Pons (tissue), 1 donor: Measurements from ENCODE around the gene MAN1C1.

Experiments
- DNase-seq: peaks from one replicate; pipeline ENCODE4 v3.0.0-alpha.2; 2016; ENCODE audit warnings: low spot score

The MAN1C1 gene

GRCh38 chr1:25740071-25740470 lies 123.5 kb downstream of the MAN1C1 start:
- DNase-seq: no peak

GRCh38 chr1:25742316-25742715 lies 125.7 kb downstream of the MAN1C1 start:
- DNase-seq: no peak

GRCh38 chr1:25743164-25744139 lies 126.9 kb downstream of the MAN1C1 start:
- peak; percentile 79 for DNase-seq

- DNase-seq: peak; percentile 68
These were observed 127.6 kb downstream of the MAN1C1 start for GRCh38 chr1:25744140-25744581.

- DNase-seq: no peak
These were observed 128.2 kb downstream of the MAN1C1 start for GRCh38 chr1:25744636-25745425.

- no peak for DNase-seq
These were observed 129.9 kb downstream of the MAN1C1 start for GRCh38 chr1:25746299-25747045.

- DNase-seq: no peak
These were observed 130.6 kb downstream of the MAN1C1 start for GRCh38 chr1:25747046-25747719.

- DNase-seq: no peak
These were observed 132.1 kb downstream of the MAN1C1 start for GRCh38 chr1:25748531-25749205.

- no peak for DNase-seq
These were observed 134.5 kb downstream of the MAN1C1 start for GRCh38 chr1:25750923-25751605.

GRCh38 chr1:25754470-25755181 lies 138.0 kb downstream of the MAN1C1 start:
- no peak for DNase-seq

- no peak for DNase-seq
These were observed 139.0 kb downstream of the MAN1C1 start for GRCh38 chr1:25755475-25756125.

- DNase-seq: no peak
These were observed 139.6 kb downstream of the MAN1C1 start for GRCh38 chr1:25756215-25756614.

- DNase-seq: no peak
These were observed 140.7 kb downstream of the MAN1C1 start for GRCh38 chr1:25757151-25757845.

- no peak for DNase-seq
These were observed 141.2 kb downstream of the MAN1C1 start for GRCh38 chr1:25757846-25758185.

- DNase-seq: no peak
These were observed 142.0 kb downstream of the MAN1C1 start for GRCh38 chr1:25758466-25759070.

- DNase-seq: no peak
These were observed 143.6 kb downstream of the MAN1C1 start for GRCh38 chr1:25760122-25760719.

GRCh38 chr1:25760871-25761270 lies 144.3 kb downstream of the MAN1C1 start:
- DNase-seq: no peak

GRCh38 chr1:25763493-25763892 lies 146.9 kb downstream of the MAN1C1 start:
- no peak for DNase-seq
